ENCODE data around the gene FYB1.
"Not testable (repeated sequence)": the region's sequence is repeated elsewhere in the genome, so short reads cannot be mapped to it uniquely, and the experiment has no call there.

FYB1 gene

GRCh38 chr5:39228596-39228995, 9.2 kb upstream of the FYB1 start:
- no peak for DNase-seq (ENCODE audit: low read depth, low spot score)

DNA sequence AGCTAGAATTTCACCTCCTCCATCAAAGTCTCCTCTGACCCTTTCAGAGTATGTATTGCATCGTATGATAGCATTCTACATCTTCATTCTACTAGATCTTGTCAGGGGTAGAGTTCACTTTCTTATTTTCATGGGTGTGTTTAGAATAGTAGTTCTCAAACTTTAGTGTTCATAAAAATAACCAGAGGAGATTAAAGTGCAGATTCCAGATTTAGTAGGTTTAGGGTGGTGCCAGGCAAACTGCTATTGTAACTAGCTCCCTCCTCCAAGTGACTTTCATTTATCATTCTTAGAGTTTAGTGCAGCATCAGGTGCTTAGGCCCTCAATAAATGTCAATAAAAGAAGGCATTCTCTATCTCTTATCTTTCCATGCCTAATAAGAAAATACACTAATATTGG, 7.2 kb upstream of the FYB1 start:
- DNase-seq (ENCODE audit: low read depth, low spot score) = no peak

DNA sequence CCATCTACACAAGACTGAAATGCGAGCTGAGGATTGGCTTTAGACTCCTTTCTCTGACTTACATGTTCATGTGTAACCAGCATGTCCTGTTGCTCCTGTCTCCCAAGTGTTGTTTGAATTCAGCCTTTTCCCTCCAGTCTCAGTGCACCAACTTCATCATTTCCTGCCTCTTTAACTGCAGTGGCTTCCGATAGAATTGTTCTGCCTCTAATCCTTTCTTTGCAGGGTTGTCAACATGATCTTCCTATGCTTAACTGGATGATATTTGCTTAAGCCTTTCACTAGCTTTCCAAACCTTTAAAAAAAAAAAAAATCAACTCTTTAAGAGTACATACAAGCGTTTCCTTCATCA, 6.7 kb upstream of the FYB1 start:
- no peak for DNase-seq (ENCODE audit: low read depth, low spot score)

DNA sequence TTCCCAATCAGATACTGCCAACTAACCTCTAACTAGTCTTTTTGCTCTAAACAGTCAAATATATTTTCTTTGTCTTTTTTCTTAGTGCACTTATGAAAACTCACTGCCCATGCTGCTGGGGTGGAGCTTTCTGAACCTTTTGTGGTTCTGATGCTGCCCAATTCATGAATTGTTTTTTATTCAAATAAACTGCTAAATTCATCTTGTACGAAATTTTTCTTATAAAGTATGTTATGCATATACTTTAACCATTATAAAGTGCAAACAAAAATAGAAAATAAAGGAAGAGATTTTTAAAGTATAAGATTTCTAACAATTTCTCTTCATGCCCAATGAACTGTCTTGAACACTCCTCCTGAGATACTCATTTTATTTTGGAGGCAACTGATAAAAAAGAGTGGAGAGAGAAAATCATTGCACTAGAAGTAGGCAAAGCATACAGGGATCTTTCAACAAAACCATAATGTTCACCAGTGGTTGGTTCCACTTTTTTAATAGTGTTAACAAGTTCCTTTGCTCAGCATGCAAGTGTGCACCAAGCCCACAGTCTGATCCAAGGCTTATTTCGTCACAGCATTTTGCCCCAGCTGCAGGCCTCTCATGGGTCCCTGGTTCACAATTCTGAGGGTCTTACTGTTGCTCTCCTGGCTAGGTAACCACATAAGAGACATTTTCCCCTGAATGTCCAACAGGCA, 6.2 kb upstream of the FYB1 start:
- DNase-seq (ENCODE audit: low read depth, low spot score) = no peak

GRCh38 chr5:39224196-39224761, 4.9 kb upstream of the FYB1 start:
- no peak for DNase-seq (ENCODE audit: low read depth, low spot score)

DNA sequence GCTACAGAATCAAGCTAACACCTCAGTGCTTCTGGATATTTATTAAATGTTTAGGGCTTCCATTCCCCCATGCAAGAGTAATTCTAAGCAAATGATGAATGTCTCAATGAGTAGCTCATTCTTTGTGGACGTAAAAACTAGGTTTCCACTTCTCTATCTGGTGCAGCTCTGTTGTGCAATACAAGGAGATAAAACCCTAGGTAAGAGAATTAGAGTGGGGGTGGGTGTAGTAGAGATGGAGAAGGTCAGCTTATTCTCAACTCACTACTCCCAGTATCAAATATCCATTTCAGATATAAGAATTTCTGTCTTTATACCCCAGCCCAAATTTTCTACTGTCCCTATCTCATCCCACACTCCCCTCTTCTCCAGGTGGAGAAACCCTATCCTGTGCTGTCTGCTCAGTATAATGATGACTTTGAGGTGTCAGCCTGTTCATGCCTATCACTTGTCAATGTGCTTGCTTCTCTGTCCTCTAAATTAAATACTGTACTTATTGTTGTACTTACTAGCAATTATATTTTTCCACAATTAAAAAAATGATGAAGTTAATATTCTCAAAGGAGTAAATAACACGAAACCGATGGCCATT, 4.3 kb upstream of the FYB1 start:
- no peak for DNase-seq (ENCODE audit: low read depth, low spot score)

GRCh38 chr5:39221671-39222070, 2.3 kb upstream of the FYB1 start:
- DNase-seq (ENCODE audit: low read depth, low spot score) = not testable (repeated sequence)

DNA sequence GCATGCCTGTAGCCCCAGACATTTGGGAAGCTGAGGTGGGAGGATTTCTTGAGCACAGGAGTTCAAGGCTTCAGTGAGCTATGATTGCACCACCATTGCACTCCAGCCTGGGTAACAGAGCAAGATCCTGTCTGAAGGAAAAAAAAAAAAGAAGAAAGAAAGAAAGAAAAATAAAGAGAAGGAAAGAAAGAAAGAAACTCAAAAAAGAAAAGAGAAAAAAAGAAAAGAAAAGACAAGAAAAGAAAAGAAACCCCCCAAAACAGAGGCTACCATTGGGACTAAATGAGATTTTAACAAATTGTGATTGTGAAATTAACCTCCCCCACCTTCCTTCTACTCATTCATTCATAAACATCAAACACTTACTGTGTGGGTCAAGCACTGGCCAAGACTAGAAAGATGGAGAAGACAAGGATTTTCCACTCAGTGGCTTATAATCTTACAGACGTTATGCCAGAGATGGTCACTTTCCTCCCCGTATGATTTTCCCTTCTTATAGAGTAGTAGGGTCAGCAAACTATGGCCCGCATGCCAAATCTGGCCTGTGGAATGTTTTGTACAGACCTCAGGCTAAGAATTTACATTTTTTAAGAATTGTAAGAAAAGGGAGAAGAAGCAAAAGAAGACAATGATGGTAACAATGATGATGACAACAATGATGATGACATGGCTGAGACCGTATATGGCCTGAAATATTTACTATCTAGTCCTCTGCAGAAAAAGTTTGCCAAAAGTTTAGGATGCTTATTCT, 1.1 kb upstream of the FYB1 start:
- no peak for DNase-seq (ENCODE audit: low read depth, low spot score)

DNA sequence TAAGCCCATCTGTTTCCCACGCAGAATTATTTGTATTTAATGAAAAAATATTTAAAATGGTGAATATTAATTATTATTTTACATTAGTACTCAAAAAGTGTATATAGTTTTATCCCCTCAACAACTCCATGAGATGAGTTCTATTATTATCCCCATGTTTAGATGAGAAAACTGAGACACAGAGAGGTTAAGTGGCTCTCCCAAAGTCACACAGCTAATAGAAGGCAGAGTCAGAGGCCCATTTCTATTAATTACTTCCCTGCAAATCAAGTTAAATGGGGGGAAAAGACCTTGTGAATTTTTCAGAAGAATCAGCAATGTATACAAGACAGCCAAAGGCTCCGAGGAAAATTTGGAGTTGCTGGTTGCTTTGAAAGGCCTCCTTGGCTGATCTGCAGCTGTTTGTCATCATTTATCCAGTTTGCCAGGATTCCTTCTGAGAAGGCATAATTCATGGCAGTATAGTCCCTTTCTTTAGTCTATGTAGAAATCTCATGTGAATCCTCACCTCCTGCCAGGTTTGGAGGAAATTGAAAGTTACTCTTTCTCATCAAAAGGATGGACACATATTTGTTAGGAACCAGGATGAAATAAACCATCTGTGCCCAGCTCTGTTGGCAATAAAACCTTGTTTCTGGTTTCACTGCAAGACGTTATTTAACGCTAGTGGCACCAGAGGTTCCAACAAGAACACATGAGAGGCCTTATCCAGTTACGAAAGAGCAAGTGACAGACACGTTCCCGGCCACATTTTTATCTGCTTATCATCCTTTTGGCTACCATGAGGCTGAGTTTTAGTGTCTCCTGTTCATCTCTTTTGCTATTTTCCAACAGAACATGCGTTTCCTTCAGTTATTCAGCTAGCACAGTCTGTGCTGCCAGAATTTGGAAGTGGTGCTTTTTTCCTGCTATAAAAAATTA, 621 bp downstream of the FYB1 start:
- no peak for DNase-seq (ENCODE audit: low read depth, low spot score)

DNA sequence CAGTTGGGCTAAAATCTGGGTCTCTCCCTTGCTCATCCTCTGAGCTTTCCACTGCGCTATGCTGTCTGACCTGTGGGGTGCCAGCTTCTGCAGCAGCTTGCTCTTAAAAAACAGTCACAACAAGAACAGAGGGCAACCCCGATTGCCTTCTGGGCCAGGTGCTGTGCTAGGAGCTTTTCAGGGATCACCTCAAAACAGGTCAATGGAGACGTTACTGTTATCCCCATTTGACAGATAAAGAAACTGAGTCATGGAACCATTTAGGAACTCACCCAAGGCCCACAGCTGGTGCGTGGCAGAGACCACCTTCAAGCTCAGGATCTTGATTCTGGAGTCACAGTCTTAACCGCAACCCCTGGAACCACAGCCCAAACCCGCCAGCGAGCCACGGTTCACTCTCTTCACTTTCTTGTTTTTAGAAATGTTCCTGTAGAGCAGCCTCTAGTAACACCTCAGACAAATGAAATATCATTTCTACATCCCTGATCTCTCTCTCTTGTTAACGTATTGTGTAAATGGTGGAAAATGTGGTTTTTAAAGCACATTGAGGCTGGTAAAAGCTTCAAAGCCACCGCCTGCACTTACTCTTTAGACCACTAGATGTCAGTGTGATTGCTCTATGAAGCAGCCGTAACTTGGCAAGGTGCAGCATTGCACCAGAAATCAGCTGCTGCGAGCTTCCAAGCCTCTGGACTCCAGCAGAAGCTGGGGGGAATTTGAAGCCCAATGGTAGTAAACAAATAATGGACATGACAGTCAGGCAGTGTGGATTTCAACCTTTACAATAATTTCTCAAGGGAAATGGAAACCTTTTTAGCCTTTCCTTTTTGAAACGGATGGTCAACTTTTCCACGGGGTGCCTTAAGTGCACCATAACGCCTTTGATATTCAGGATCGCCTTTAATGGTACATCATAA, 1.7 kb downstream of the FYB1 start:
- DNase-seq (ENCODE audit: low read depth, low spot score) = peak; percentile 63

DNA sequence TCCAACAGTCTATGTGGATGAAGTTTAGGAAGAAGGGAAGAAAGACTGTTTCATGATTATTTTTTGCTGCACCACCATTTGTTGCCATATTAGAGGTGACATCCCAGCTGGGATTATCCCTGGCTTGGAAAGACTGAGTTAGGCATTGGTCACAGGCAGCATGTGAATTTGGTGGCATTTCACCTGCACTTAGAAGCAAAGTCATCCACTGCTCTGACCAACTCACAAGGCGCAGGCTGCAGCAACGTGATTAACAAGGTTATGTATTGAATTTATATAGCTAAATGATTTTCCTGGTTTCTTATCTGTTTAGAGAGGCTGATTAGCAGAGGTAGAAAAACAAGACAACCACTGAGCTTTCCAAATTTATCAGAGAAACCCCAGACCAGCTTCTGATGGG, 2.7 kb downstream of the FYB1 start:
- no peak for DNase-seq (ENCODE audit: low read depth, low spot score)

GRCh38 chr5:39215857-39216256, 3.5 kb downstream of the FYB1 start:
- DNase-seq (ENCODE audit: low read depth, low spot score) = no peak

DNA sequence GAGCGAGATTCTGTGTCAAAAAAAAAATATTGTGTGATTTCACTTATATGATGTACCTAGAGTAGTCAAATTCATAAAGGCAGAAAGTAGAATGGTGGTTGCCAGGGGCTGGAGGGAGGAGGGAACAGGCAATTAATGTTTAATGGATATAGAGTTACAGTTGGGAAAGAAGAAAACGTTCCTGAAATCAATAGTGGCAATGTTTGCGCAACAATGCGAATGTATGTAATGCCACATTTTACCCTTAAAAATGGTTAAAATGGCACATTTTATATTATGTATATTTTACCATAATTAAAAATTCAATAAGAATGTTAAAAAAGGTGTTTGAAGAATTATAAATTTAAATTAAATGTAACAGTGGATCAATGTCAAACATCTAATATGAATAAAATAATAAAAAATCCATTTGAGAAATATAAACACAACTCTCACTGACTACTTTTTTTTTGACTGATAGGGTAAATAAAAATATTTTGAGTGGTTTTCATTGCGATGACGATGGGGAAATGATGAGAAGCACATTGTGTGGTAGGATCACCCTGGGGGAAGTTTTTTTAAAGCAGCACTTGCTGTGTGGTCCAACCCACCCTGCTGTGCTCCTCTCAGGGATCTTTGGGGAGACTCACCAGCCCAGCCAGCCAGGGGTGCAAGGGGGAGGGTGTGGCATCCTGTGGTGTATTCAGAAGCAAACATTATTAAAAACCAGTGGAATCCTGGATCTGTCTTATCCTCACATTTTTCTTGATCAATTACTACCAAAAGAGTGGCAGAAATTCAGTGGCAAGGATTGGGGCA, 4.3 kb downstream of the FYB1 start:
- no peak for DNase-seq (ENCODE audit: low read depth, low spot score)

DNA sequence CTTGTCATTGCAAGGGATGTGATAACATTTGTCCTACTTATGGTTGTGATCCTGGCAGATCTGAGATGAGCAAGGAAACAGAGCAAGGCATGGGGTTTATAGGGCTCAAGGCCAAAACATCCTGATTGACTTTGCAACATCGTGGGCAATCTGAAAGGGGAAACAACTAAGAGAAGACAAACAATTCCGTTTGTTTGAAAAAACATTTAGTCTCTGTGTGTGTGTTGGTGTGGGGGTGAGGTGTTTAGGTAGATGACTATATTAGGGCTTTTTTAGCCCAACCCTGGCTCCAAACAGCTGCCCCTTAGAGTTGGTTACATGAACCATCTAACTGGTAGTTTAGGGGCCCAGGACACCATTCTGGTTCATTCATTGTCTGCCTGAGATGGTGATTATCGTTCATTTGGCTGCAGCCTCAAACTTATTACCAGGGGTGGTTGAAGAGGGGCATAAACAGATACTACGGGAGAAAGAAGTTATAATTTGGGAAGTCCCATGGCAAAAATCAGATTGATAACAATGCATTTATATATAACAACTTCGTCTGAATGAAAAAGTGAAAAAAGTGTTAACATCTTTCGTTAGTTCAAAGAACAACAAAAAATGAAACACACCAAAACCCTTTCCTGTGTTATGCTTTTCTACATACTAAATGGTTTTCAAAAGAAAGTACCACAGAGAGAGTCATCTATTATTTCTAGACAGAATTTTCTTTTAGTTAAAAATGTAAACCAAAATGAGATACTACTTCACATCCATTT, 5.7 kb downstream of the FYB1 start:
- DNase-seq (ENCODE audit: low read depth, low spot score) = no peak

DNA sequence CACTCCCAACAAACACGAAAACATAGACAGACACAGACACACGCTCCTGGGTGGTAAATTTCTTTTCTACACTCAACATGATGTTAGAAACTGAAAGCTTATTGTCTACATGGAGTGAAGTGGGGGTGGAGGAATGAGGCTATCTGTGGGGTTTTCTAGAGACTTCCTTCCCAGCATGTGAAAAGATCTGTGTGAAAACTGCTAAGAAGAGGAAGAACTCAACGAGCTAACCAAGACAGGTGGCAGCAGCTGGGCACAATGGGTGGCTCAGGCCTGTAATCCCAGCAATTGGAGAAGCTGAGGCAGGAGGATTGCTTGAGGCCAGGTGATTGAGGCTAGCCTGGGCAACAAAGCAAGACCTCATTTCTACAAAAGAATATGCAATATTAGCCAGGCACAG, 7.6 kb downstream of the FYB1 start:
- DNase-seq (ENCODE audit: low read depth, low spot score) = no peak

DNA sequence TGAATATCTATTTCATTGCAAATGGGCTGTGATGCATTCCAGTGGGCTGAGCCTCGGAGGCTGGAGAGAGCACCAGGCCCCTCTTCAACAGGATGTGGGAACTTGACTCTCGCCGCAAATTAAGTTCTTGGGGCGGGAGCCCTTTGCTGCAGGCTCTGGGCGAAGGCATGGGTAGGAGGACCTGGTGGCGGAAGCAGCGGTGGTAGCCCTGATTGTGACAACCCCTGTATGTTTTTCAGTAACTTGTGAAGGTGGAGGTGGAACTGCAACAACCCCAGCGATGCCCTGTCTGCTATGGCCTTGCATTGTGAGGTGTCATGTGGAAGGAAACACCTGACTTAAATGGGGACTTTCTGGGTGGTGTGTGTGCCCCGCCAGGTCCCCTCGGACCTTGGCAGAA, 9.4 kb downstream of the FYB1 start:
- DNase-seq (ENCODE audit: low read depth, low spot score) = no peak

GRCh38 chr5:39208471-39208870, 10.9 kb downstream of the FYB1 start:
- DNase-seq (ENCODE audit: low read depth, low spot score) = no peak

GRCh38 chr5:39207345-39208045, 11.9 kb downstream of the FYB1 start:
- DNase-seq (ENCODE audit: low read depth, low spot score) = no peak
